Thoracic aorta (tissue), 2 donors: ENCODE data around the gene KRT84. TPM values are rescaled to one million over a fixed set of nuclear protein-coding genes. Genes with fewer than 3 reads are reported as not detected.

Experiments
- ATAC-seq: fragments of 150-250 bp; one replicate; pipeline ENCODE4 v1.8.0; 2017; ENCODE audit warnings: low read depth; ENCODE audit not compliant: insufficient number of reproducible peaks, low FRiP score
- DNase-seq: peaks from one replicate; pipeline ENCODE4 v3.0.0-alpha.2; 2020; ENCODE audit warnings: low spot score
- H3K27ac ChIP-seq, 2 donors: fragments of 200-600 bp; sonication (generic); 1 replicate in 1 of 2; 2 replicates in 1 of 2; pipeline ENCODE4 v1.5.1; 2016; ENCODE audit warnings: mild to moderate bottlenecking in 2 of 2, moderate library complexity in 2 of 2
- H3K27me3 ChIP-seq: fragments of 200-600 bp; sonication (generic); replicated peaks from 2 replicates; pipeline ENCODE4 v1.6.0; 2016; ENCODE audit warnings: mild to moderate bottlenecking; ENCODE audit not compliant: insufficient read depth
- H3K36me3 ChIP-seq: fragments of 200-600 bp; sonication (generic); one replicate; pipeline ENCODE4 v1.5.1; 2016
- H3K4me1 ChIP-seq, 2 donors: fragments of 200-600 bp; sonication (generic); 1 replicate in 1 of 2; 2 replicates in 1 of 2; pipeline versions ENCODE4 v1.5.1 to v1.6.0; 2016; ENCODE audit warnings: low read depth in 2 of 2, mild to moderate bottlenecking in 1 of 2; ENCODE audit not compliant: control insufficient read depth in 1 of 2
- H3K4me3 ChIP-seq: fragments of 200-600 bp; sonication (generic); 2 replicates; pipeline ENCODE4 v1.5.1; 2016; ENCODE audit warnings: mild to moderate bottlenecking
- H3K9me3 ChIP-seq: fragments of 200-600 bp; sonication (generic); 2 replicates; pipeline ENCODE4 v1.5.1; 2016
- total RNA-seq, 2 donors: library from RNA; depleted of rRNA; stranded (reverse); fragments of >200 nt; gene quantifications; one replicate each; pipeline versions ENCODE4 v1.1.0 to v1.2.3, GENCODE V29; 2016
- TF ChIP-seq, protein P1 (sequence below): fragments of 200-600 bp; sonication (generic); IDR thresholded peaks from one replicate; pipeline ENCODE4 v1.5.1; 2019; ENCODE audit warnings: antibody characterized with exemption

Gene KRT84
- total RNA-seq, 2 donors from 2014 or later, result not detected

GRCh38 chr12:52403561-52403960 lies 18.1 kb upstream of the KRT84 start:
- ATAC-seq (no peak), DNase-seq (no peak)
- Histone ChIP-seq H3K36me3 (no peaks in the 10 kb centered on the region), H3K27ac (no peak overlapping the region), H3K4me1 (no peaks in the 10 kb centered on the region), H3K4me3 (no peak overlapping the region), H3K9me3 (no peaks in the 10 kb centered on the region), H3K27me3 (no peaks in the 10 kb centered on the region)
- TF ChIP-seq, protein P1, sequence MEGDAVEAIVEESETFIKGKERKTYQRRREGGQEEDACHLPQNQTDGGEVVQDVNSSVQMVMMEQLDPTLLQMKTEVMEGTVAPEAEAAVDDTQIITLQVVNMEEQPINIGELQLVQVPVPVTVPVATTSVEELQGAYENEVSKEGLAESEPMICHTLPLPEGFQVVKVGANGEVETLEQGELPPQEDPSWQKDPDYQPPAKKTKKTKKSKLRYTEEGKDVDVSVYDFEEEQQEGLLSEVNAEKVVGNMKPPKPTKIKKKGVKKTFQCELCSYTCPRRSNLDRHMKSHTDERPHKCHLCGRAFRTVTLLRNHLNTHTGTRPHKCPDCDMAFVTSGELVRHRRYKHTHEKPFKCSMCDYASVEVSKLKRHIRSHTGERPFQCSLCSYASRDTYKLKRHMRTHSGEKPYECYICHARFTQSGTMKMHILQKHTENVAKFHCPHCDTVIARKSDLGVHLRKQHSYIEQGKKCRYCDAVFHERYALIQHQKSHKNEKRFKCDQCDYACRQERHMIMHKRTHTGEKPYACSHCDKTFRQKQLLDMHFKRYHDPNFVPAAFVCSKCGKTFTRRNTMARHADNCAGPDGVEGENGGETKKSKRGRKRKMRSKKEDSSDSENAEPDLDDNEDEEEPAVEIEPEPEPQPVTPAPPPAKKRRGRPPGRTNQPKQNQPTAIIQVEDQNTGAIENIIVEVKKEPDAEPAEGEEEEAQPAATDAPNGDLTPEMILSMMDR, result no peak

DNA sequence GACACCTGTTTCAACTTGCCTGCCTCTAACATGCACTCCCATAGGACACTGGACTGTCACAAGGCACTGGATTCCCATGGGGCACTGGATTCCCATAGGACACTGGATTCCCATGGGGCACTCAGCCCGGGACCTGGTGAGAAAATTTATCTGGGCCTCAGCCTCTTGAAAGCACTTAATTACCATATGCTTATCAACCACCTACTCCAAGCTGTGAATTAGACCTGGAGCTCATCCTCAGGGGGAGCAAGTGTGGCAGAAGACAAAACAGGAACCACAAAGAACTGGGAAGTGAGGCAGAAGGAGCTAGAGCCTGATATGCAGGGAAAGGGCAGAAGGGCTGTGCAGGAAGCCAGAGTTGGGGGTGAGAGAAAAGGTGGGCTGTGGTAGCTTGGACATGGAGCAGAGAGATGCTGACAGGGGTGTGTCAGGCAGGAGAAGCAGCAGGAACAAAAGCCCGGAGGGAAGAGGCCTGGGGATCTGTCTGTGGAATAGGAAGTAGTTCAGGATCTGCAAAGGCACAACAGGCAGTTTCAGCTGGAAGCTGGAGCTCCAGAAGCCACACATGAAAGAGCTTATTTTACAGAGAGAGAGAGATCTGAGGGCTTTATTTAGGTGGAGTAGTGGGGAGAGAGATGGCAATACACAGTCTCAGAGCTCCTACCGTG lies 17.6 kb upstream of the KRT84 start:
- Histone ChIP-seq H3K4me3 (no peak overlapping the region), H3K4me1 (no peaks in the 10 kb centered on the region), H3K36me3 (no peaks in the 10 kb centered on the region), H3K9me3 (no peaks in the 10 kb centered on the region), H3K27me3 (no peaks in the 10 kb centered on the region), H3K27ac (no peak overlapping the region)
- TF ChIP-seq, protein P1, result no peak
- no peak for ATAC-seq
- no peak for DNase-seq

DNA sequence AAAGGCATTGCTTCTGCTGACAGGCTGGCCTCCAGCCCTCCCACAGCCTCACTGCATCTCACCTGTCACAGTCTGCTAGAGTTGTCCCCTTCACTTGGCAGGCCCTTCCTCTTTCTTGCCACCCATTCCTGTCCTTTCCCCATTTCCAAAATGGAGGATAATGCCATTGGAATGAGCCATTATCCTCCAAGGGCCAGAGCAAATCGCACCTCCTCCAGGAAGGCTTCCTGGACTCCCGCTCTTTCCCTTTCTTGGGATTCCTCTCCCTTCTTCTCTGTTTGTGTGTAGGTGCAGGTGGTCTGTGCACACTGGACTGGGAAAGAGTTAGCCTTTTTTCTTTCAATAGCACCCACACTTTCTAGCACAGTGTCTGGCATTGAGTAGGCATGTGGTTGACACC lies 16.9 kb upstream of the KRT84 start:
- Histone ChIP-seq H3K4me3 (no peak overlapping the region), H3K27me3 (no peaks in the 10 kb centered on the region), H3K27ac (no peak overlapping the region), H3K9me3 (no peaks in the 10 kb centered on the region), H3K4me1 (no peaks in the 10 kb centered on the region), H3K36me3 (no peaks in the 10 kb centered on the region)
- TF ChIP-seq, protein P1, result no peak
- ATAC-seq (no peak), DNase-seq (no peak)

- DNase-seq, result no peak
- H3K27me3 ChIP-seq, result no peaks in the 10 kb centered on the region
- H3K4me3 ChIP-seq, result no peak overlapping the region
- H3K27ac ChIP-seq, result no peak overlapping the region
- TF ChIP-seq, protein P1, result no peak
- no peaks in the 10 kb centered on the region for H3K4me1 ChIP-seq
- ATAC-seq, result no peak
- H3K36me3 ChIP-seq, result no peaks in the 10 kb centered on the region
- H3K9me3 ChIP-seq, result no peaks in the 10 kb centered on the region
These were observed 16.5 kb upstream of the KRT84 start for GRCh38 chr12:52401926-52402325.

- ATAC-seq (no peak), DNase-seq (no peak)
- H3K27ac ChIP-seq, result no peak overlapping the region
- H3K4me1 ChIP-seq, result no peaks in the 10 kb centered on the region
- H3K27me3 ChIP-seq, result no peaks in the 10 kb centered on the region
- H3K4me3 ChIP-seq, result no peak overlapping the region
- TF ChIP-seq, protein P1, result no peak
- H3K9me3 ChIP-seq, result no peaks in the 10 kb centered on the region
- H3K36me3 ChIP-seq, result no peaks in the 10 kb centered on the region
These were observed 16.1 kb upstream of the KRT84 start for GRCh38 chr12:52401526-52401925.
